Mucosa of stomach (tissue), 1 donor: Measurements from ENCODE around the gene CHD5.

ENCODE experiments used
- H3K27me3 ChIP-seq: one replicate; pipeline ENCODE4 v1.7.0; 2013; ENCODE audit warnings: mild to moderate bottlenecking, low read length; ENCODE audit not compliant: control insufficient read depth, insufficient read depth
- H3K36me3 ChIP-seq: one replicate; pipeline ENCODE4 v1.7.0; 2013; ENCODE audit warnings: low read length; ENCODE audit not compliant: control insufficient read depth, insufficient read depth
- H3K4me1 ChIP-seq: one replicate; pipeline ENCODE4 v1.7.0; 2013; ENCODE audit warnings: mild to moderate bottlenecking, low read length; ENCODE audit not compliant: control insufficient read depth, insufficient read depth
- H3K4me3 ChIP-seq: one replicate; pipeline ENCODE4 v1.7.0; 2013; ENCODE audit warnings: low read length
- H3K9ac ChIP-seq: one replicate; pipeline ENCODE4 v1.7.0; 2013; ENCODE audit warnings: mild to moderate bottlenecking, low read length, moderate library complexity
- H3K9me3 ChIP-seq: one replicate; pipeline ENCODE4 v1.7.0; 2013; ENCODE audit warnings: mild to moderate bottlenecking, low read length, moderate library complexity; ENCODE audit not compliant: control insufficient read depth
- donor health status: Pancreatic carcinoma.

The CHD5 gene

DNA sequence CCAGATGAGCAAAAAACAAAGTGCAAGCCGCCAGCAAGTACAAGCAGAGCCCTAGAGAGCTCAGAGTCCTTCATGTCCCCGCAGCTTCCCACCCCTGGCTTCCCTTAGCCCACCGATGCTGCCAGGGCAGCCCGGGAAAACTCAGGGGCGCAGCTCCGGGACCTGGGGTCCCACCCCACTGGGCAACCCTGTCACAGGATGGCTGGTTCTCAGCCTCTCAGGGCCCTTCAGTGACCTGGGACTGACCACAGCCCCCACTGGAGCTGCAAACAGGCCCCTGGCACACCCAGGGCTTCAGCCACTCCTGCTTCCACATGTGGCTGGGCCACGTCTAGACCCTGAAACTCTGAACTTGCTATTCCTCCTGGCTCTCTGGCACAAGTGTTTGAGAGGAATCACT lies 49.5 kb downstream of the CHD5 start:
- Histone ChIP-seq H3K36me3 (no peaks in the 10 kb centered on the region), H3K4me1 (peaks cover 4% of the 10 kb centered on the region), H3K9me3 (no peaks in the 10 kb centered on the region), H3K4me3 (no peak overlapping the region), H3K9ac (no peak overlapping the region), H3K27me3 (no peaks in the 10 kb centered on the region)

DNA sequence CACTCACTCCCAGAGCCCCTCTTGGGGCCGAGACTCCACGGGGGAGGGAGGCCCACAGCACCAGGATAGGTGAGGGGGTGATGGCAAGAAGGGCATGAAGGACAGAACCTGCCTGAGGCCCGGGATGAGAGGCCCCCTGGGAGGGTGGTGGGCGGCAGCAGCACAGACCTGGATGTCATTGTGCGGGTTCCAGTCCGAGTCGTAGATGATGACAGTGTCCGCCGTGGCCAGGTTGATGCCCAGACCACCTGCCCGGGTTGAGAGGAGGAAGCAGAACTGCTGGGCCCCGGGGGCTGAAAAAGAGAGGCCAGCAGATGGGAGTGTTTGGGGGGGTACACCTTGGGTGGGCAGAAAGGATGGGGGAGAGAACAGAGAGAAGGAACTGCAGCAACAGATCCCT lies 50.1 kb downstream of the CHD5 start:
- H3K4me3 ChIP-seq, result no peak overlapping the region
- H3K36me3 ChIP-seq, result no peaks in the 10 kb centered on the region
- peaks cover 4% of the 10 kb centered on the region for H3K4me1 ChIP-seq
- H3K9ac ChIP-seq, result no peak overlapping the region
- no peaks in the 10 kb centered on the region for H3K27me3 ChIP-seq
- H3K9me3 ChIP-seq, result no peaks in the 10 kb centered on the region

DNA sequence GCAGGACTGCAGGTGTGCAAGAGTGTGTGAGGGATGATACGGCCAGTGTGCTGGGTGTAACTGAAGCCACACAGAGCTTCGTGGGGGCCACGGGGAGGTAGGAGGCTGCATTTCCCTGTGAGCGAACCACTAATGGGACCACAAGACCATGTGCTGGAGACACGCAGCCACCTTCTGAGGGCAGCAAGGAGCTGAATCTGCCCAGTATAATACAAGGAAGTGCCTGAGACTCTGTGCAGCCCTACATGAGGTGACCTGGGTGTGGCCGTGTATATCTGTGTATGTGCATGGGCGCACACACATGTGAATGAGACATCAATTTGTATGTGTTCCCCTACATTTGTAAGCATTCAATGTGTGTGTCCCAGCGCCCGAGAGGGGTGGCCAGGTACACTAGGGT lies 50.8 kb downstream of the CHD5 start:
- Histone ChIP-seq H3K36me3 (no peaks in the 10 kb centered on the region), H3K9me3 (no peaks in the 10 kb centered on the region), H3K4me1 (peaks cover 4% of the 10 kb centered on the region), H3K4me3 (no peak overlapping the region), H3K27me3 (no peaks in the 10 kb centered on the region), H3K9ac (no peak overlapping the region)

DNA sequence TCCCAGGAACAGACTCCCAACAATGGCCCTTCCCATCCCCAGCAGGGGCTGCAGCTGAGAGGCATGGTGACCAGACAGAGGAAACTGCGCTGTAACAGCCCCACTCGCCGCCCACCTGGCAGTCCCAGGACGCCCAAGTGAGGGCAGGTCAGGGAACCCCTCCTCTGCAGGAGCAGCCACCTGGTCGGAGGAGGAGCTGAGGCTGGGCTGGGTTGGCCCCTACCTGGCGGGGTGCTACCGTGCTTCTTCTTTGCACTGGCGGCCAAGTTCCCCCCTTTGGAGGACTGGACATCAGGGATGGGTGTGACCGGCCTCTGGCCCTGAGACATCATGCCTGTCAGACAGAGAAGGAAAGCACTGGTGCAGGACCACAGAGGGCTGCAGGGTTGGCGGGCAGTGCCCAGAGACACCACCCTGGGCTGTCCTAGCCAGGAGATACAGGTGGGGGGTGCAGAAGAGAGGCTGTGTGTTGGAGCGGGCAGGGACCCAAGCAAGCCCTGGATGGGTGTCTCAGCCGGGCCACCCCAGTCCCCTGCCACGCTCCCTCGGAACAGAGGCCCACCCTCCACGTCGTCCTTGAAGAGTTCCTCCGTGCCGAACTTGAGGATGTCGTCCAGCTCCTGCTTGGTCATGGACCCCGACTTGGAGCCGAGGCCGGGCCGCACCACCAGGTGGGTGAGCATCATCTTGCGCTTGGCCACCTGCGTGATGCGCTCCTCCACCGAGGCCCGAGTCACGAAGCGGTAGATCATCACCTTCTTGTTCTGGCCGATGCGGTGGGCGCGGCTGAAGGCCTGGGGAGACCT lies 51.6 kb downstream of the CHD5 start:
- H3K27me3 ChIP-seq, result no peaks in the 10 kb centered on the region
- no peaks in the 10 kb centered on the region for H3K9me3 ChIP-seq
- H3K36me3 ChIP-seq, result no peaks in the 10 kb centered on the region
- H3K4me3 ChIP-seq, result no peak overlapping the region
- no peak overlapping the region for H3K9ac ChIP-seq
- peaks cover 4% of the 10 kb centered on the region for H3K4me1 ChIP-seq

DNA sequence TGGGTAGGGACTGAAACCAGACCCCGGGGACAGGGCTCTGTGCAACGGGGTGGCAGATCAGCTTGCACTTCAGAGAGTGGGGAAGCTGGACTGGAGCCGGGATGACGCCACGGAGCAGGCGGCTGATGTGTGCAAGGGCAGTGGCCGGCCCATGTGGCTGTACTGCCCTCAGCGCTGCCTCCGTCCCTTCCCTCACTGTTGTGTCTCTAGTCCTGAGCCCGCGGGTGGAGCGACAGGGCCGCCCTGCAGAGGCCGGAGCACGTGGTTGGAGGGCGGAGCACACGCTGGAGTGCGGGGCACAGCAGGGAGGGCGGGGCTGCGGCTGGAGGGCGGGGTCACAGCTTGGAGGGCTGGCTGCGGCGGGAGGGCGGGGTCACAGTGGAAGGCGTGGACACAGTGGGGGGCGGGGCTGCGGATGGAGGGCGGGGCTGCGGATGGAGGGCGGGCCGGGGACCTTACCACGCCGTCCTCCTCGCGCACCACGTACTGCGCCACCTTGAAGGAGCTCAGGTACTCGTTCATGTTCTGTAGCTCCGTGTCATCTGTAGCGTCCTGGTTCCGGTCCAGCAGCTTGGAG lies 52.4 kb downstream of the CHD5 start:
- peaks cover 4% of the 10 kb centered on the region for H3K4me1 ChIP-seq

DNA sequence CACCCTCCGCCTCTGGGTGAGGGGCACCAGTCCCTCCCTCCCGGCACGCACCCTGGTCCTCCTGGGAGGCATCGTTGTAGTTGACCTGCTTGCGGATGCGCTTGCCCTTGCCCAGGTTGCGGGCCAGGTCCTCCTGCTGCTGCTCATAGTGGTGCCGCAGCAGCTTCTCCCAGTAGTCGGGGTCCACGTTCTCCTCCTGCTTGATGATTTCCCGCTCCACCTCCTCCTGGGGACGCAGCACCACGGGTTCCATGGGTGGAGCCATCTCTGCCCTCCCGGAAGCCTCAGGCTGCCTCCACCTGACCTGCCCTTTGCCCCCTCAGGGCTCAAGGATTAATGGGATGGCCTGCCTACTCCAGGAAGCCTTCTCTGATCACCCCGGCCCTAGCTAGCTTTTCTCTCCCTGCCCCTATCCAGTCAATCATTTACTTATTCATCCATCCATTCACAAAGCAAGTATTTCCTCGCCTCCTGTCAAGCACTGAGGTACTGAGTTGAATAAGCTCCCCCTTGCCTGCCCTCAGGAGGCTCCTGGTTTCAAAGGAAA lies 53.5 kb downstream of the CHD5 start:
- H3K27me3 ChIP-seq, result no peaks in the 10 kb centered on the region
- no peaks in the 10 kb centered on the region for H3K9me3 ChIP-seq
- H3K36me3 ChIP-seq, result no peaks in the 10 kb centered on the region
- H3K9ac ChIP-seq, result no peak overlapping the region
- H3K4me1 ChIP-seq, result peaks cover 4% of the 10 kb centered on the region
- no peak overlapping the region for H3K4me3 ChIP-seq

More for the DNA sequence above, 52.4 kb downstream of the CHD5 start:
- Histone ChIP-seq H3K4me3 (no peak overlapping the region), H3K36me3 (no peaks in the 10 kb centered on the region), H3K9me3 (no peaks in the 10 kb centered on the region), H3K27me3 (no peaks in the 10 kb centered on the region), H3K9ac (no peak overlapping the region)

DNA sequence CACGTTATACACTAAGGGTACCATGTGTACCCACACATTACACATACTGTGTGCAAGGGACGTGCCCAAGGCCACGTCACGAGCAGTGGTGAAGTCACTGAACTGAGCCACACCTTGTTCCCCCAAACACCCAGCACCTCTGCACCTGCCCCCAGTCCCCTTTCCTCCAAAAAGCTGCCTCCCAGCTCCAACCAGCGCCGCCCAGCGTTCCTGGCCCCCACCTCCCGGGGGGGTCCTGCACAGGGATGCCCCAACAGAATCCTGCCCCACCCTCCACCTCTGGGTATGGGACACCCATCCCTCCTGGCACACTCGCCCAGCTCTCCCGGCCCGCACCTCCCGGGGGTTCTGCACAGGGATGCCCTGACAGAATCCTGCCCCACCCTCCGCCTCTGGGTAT lies 54.1 kb downstream of the CHD5 start:
- Histone ChIP-seq H3K4me1 (peaks cover 4% of the 10 kb centered on the region), H3K27me3 (no peaks in the 10 kb centered on the region)

DNA sequence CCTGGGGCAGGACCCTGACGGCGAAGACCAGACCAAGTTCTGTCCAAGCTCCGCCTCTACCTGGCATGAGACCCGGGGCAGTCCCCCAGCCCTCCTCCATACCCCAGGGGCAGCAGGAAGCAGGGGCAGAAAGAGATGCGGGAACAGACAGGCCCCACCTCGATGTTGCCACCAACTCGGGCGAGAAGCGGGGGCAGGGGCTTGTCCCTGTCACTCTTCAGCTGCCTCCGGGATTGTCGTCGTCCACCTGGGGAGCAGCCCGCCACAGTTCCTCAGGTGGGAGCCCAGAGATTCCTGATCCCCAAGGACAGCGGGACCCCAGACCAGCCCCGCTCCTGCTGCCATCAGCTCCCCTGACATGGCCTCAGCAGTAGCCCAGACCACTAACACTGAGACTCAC lies 54.8 kb downstream of the CHD5 start:
- H3K36me3 ChIP-seq, result no peaks in the 10 kb centered on the region
- H3K4me3 ChIP-seq, result no peak overlapping the region
- H3K9ac ChIP-seq, result no peak overlapping the region
- H3K9me3 ChIP-seq, result no peaks in the 10 kb centered on the region
- H3K27me3 ChIP-seq, result no peaks in the 10 kb centered on the region
- peaks cover 4% of the 10 kb centered on the region for H3K4me1 ChIP-seq

More for the DNA sequence above, 54.1 kb downstream of the CHD5 start:
- Histone ChIP-seq H3K9ac (no peak overlapping the region), H3K4me3 (no peak overlapping the region), H3K36me3 (no peaks in the 10 kb centered on the region), H3K9me3 (no peaks in the 10 kb centered on the region)

DNA sequence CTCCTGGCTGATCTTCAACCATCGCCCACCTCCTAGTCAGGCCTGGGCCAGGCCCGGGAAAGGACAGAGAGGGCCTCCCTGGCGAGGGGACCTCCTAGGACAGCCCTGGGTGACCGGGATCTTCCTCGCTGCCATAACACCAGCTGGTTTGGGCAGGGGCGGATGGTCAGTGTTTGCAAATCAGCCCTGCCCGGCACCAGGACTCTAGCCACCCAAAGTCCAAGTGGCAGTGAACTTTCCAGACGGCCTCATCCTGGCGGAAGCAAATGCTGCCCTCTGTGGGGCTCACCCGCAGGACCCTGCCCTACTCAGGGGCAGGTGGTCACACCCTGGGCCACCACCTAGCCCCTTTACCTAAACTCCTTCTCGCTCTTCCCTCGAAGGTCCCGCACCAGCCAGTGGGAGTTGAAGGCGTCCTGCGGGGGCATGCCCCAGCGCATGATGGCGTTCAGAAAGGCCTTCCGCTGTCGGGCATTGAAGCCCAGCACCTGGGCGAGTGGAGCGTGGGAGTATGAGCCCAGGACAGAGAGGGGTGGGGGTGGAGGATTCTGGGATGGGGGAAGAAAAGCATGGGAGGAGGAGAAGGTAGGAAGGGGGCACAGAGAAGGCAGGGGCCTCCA lies 55.3 kb downstream of the CHD5 start:
- no peaks in the 10 kb centered on the region for H3K36me3 ChIP-seq
- peaks cover 4% of the 10 kb centered on the region for H3K4me1 ChIP-seq
- H3K27me3 ChIP-seq, result no peaks in the 10 kb centered on the region
- no peaks in the 10 kb centered on the region for H3K9me3 ChIP-seq
- H3K4me3 ChIP-seq, result no peak overlapping the region
- no peak overlapping the region for H3K9ac ChIP-seq

DNA sequence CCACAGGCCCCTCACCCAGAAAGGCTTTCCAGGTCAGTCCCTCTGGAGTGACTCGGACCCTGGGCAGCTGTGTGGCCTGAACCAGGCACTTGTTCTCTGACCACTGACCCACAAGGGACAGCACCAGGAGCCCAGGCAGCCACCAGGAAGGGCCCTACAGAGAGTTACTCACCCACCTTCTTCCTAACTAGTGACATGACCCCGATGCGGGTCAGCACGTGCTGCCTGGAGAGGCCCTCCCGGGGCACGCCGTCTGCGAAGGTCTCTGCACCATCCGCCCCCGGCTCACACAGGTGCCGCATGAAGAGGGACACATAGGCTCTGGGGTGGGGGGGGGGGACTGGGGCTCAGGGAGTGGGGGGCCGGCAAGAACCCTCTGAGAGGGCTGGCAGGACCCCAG lies 55.8 kb downstream of the CHD5 start:
- Histone ChIP-seq H3K4me3 (no peak overlapping the region), H3K36me3 (no peaks in the 10 kb centered on the region), H3K9me3 (no peaks in the 10 kb centered on the region), H3K27me3 (no peaks in the 10 kb centered on the region), H3K9ac (no peak overlapping the region), H3K4me1 (peaks cover 4% of the 10 kb centered on the region)

DNA sequence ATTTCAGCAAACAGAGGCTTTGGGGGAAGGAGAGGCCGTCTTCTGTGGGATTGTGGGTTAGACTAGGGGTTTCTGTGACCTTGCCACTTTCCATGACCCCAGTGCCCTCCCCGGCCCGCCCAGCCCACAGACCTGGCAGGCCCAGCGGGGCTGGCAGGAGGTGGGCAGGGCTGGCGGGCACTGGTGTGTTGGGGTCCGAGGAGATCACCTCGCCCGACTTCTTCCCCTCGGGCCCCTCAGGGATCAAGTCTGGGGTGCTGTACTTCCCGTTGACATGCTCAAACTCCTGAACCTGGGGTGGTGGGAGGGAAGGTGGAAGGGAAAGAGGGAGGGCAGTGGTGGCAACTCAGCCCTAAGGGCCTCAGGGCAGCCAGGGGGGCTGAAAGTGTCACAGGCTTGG lies 56.3 kb downstream of the CHD5 start:
- Histone ChIP-seq H3K36me3 (no peaks in the 10 kb centered on the region), H3K27me3 (no peaks in the 10 kb centered on the region), H3K9me3 (no peaks in the 10 kb centered on the region), H3K4me3 (no peak overlapping the region), H3K4me1 (peaks cover 4% of the 10 kb centered on the region), H3K9ac (no peak overlapping the region)

DNA sequence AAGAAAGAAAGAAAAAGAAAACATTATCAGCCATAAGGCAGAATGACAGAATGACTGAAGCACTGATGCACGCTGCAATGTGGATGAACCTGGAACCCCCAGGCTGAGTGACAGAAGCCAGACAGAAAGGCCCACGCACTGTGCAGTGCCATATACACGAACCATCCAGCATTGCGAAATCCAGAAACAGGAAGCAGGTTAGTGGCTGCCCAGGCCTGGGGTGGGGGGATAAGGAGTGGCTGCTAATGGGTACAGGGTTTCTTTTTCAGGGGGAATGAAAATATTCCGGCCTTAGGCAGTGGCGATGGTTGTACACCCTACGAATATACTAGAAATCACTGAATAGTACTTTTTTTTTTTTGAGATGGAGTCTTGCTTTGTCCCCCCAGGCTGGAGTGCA lies 57.0 kb downstream of the CHD5 start:
- H3K9me3 ChIP-seq, result no peaks in the 10 kb centered on the region
- H3K36me3 ChIP-seq, result no peaks in the 10 kb centered on the region
- H3K4me1 ChIP-seq, result peaks cover 4% of the 10 kb centered on the region
- no peaks in the 10 kb centered on the region for H3K27me3 ChIP-seq
- H3K9ac ChIP-seq, result no peak overlapping the region
- no peak overlapping the region for H3K4me3 ChIP-seq
